AG09309 (cell line): Measurements from ENCODE around the gene SNAPC2.

Experiments used
- DNase-seq: peaks from one replicate; pipeline ENCODE4 v3.0.0-alpha.2; 2010; ENCODE audit warnings: low read depth
- H3K4me3 ChIP-seq: 2 replicates; pipeline ENCODE4 v1.5.1; 2011; ENCODE audit warnings: mild to moderate bottlenecking, low read depth, low read length, moderate library complexity; ENCODE audit not compliant: control insufficient read depth
- CTCF ChIP-seq: IDR thresholded peaks from 2 replicates; pipeline ENCODE4 v1.5.1; 2011; ENCODE audit warnings: mild to moderate bottlenecking, low read depth, low read length, inconsistent platforms; ENCODE audit not compliant: insufficient read depth, control insufficient read depth; ENCODE audit errors: missing control alignments

The SNAPC2 gene

GRCh38 chr19:7970716-7971448 is 50.7 kb downstream of the SNAPC2 start:
- H3K4me3 ChIP-seq, result no peak overlapping the region
- peak; percentile 84 for TF ChIP-seq CTCF
- no peak for DNase-seq

DNA sequence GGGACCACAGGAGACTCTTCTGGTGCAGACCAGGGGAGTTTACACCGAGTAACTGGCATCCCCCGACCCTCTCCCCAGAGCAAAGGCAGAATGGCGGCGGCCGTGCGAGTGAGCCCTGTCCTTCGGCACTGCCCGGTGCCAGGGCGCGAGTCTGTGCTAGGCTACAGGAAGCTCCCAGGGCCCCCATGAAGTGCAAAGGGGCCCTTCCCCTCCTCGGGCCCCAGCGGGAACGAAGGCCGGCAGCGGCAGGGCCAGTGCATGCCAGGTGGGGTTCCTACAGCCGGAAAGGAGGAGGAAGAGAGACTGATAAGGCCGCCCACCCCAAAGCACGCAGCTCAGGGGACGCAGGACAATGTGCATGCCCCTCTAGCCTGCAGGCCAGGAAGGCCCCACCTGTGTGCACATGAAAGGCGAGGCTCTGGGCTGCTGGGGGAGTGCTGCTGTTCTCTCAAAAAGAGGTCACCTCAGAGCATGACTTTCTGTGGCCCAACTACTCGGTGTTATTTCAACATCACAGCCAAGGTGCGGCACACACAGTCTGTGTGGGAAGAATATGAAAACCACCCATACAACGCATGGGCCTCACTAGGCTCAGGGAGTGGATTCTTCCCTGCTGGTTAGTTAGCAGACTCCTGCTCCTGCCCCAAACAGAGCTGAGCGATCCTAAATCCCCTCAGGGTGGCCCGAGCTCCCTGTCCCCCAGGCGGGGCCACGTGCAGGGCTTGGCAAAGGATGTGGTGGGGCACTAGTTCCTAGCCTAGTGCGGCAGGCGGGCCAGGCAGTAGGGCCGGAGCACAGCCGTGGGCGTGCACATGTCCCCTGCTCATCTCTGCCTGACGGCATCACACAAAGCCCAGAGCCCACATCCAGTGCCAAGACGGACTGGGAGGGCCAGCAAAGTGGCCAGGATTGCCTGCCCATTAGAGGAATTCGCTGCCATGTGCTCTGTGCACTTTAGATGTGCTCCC is 51.7 kb downstream of the SNAPC2 start:
- no peak for DNase-seq
- TF ChIP-seq CTCF, result no peak

More for the DNA sequence above, 51.7 kb downstream of the SNAPC2 start:
- H3K4me3 ChIP-seq, result no peak overlapping the region
